ENCODE measurements around the gene BEX1.
"Not testable (repeated sequence)": the region's sequence is repeated elsewhere in the genome, so short reads cannot be mapped to it uniquely, and the experiment has no call there.

The BEX1 gene

GRCh38 chrX:103063918-103064434, at the start of gene BEX1:
Gene BEX1, minus strand, starts transcription at chrX:103064171. Its CDS starts 897 bp downstream, at chrX:103063274.
- H3K27ac ChIP-seq = no peak within 1 kb of the TSS
- DNase-seq (ENCODE audit: low read depth, low spot score) = no peak

- not testable (repeated sequence) for DNase-seq (ENCODE audit: low read depth, low spot score); H3K27ac ChIP-seq
Observed at GRCh38 chrX:103109497-103109896, 45.5 kb upstream of the BEX1 start.

DNA sequence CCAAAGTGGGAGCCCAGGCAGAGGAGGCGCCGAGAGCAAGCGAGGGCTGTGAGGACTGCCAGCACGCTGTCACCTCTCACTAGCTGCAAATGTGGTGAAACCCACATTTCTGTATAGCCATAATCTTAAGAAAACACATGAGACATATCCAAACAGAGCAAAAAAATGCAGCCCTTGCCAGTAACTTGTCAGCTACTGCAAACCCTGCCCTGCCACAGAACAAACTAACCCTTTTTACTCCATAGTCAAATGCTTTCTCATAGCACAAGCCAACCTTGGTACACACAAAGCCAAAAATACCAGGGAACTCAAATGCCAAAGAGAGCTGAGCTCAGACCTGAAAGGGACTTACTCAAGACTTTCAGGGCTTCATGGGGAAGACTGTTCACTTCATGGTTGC, 43.9 kb upstream of the BEX1 start:
- no peak for DNase-seq (ENCODE audit: low read depth, low spot score)
- H3K27ac ChIP-seq = no peak overlapping the region

DNA sequence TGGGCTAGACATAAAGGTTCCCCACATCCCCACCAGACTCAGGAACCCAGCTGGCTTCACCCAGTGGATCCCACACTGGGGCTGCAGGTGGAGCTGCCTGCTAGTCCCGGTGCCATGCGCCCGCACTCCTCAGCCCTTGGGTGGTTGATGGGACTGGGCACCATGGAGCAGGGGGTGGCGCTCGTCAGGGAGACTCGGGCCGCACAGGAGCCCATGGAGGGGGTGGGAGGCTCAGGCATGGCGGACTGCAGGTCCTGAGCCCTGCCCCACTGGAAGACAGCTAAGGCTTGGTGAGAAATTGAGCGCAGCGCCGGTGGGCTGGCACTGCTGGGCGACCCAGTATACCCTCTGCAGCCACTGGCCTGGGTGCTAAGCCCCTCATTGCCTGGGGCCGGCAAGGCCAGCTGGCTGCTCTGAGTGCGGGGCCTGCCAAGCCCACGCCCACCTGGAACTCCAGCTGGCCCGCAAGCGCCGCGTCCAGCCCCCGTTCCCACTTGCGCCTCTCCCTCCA, 43.3 kb upstream of the BEX1 start:
- not testable (repeated sequence) for H3K27ac ChIP-seq; DNase-seq (ENCODE audit: low read depth, low spot score)

DNA sequence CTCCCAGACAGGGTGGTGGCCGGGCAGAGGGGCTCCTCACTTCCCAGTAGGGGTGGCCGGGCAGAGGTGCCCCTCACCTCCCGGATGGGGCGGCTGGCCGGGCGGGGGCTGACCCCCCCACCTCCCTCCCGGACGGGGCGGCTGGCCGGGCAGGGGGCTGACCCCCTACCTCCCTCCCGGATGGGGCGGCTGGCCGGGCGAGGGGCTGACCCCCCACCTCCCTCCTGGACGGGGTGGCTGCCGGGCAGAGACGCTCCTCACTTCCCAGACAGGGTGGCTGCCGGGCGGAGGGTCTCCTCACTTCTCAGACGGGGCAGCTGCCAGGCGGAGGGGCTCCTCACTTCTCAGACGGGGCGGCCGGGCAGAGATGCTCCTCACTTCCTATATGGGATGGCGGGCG, 40.4 kb upstream of the BEX1 start:
- DNase-seq (ENCODE audit: low read depth, low spot score); H3K27ac ChIP-seq: not testable (repeated sequence)

DNA sequence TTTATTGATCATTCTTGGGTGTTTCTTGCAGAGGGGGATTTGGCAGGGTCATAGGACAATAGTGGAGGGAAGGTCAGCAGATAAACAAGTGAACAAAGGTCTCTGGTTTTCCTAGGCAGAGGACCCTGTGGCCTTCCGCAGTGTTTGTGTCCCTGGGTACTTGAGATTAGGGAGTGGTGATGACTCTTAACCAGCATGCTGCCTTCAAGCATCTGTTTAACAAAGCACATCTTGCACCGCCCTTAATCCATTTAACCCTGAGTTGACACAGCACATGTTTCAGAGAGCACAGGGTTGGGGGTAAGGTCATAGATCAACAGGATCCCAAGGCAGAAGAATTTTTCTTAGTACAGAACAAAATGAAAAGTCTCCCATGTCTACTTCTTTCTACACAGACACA, 39.9 kb upstream of the BEX1 start:
- not testable (repeated sequence) for H3K27ac ChIP-seq; DNase-seq (ENCODE audit: low read depth, low spot score)

- no peak for DNase-seq (ENCODE audit: low read depth, low spot score)
- H3K27ac ChIP-seq = no peak overlapping the region
Observed at GRCh38 chrX:103101299-103102042, 37.5 kb upstream of the BEX1 start.

DNA sequence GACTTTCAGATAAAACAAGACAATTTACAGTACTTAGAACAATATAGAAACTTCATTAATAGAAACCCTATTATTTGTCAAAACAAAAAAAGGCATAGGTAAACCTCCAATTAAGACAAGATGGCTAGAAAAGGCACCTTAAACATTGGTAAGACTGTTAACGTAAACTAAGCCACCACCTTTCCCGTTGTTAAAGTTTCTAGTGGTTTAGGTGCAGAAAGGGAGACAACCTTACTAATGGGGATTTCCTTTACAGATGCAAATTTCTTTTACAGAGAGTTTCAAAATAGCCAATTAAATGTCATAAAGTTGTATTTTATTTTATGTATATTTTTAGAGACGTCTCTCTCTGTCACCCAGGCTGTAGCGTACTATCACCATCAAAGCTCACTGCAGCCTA, 36.5 kb upstream of the BEX1 start:
- no peak for DNase-seq (ENCODE audit: low read depth, low spot score)
- H3K27ac ChIP-seq = no peak overlapping the region

- H3K27ac ChIP-seq = no peak overlapping the region
- no peak for DNase-seq (ENCODE audit: low read depth, low spot score)
Observed at GRCh38 chrX:103099691-103100090, 35.7 kb upstream of the BEX1 start.

DNA sequence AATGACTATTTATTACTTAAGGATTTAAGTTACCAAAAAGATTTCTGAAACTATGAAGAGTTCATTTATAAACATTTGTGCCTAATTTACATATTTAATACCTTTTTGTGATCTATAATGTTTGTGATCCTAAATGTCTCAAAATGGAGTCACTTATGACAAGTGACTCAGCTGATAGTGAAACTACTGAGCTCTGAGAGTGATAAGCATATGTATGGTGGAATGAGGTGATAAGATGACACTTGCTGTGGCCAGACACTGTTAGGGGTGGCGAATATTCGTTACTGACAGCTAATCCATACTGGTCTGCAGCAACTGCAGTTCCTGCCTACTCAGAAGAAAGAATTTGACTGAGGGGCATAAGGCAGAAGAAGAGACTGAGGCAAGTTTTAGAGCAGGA, 34.5 kb upstream of the BEX1 start:
- DNase-seq (ENCODE audit: low read depth, low spot score) = no peak
- H3K27ac ChIP-seq = no peak overlapping the region

DNA sequence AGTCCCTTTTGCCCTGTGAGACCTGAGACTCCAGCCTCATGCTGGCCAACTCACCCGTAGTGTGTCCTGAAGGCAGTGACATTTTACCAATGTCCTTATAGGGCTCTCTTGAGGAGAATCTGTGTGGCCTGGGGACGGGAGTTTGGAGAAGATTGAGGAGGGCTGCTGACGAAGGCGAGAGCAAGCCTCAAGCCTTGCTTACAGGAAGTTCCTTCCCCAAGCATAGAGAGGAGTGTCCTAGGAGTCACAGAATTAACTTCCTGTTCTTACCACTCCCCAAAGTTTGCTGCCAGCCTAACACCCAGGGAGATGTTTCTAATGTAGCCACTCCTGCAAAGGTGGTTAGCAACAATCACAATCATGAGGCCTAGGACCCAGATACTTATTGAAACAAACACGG, 29.0 kb upstream of the BEX1 start, which contains the start of gene NXF3:
Gene NXF3, minus strand, starts transcription at position 202 of the 400 bp plus-strand sequence. Its CDS starts 120 bp downstream, at position 82.
- DNase-seq (ENCODE audit: low read depth, low spot score) = no peak
- H3K27ac ChIP-seq = no peak within 1 kb of the TSS

- H3K27ac ChIP-seq = no peak overlapping the region
- DNase-seq (ENCODE audit: low read depth, low spot score) = no peak
Observed at GRCh38 chrX:103081051-103081450, 17.1 kb upstream of the BEX1 start.

- DNase-seq (ENCODE audit: low read depth, low spot score) = no peak
- no peak overlapping the region for H3K27ac ChIP-seq
Observed at GRCh38 chrX:103073467-103073866, 9.5 kb upstream of the BEX1 start.

DNA sequence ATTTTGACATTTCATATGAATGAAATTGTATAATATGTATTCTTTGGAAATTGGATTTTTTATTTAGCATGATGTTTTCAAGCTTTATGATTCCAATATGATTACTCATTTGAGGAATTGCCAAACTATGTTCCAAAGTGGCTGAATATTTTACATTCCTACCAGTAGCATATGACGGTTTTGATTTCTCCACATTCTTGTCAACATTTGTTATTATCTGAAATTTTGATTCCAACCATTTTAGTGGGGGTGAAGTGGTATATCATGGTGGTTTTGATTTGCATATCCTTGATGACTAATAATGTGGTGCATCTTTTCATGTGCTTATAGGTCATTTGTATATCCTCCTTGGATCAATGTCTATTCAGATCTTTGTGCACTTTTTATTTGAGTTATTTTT, 2.6 kb upstream of the BEX1 start:
- H3K27ac ChIP-seq = no peak overlapping the region
- DNase-seq (ENCODE audit: low read depth, low spot score) = no peak

DNA sequence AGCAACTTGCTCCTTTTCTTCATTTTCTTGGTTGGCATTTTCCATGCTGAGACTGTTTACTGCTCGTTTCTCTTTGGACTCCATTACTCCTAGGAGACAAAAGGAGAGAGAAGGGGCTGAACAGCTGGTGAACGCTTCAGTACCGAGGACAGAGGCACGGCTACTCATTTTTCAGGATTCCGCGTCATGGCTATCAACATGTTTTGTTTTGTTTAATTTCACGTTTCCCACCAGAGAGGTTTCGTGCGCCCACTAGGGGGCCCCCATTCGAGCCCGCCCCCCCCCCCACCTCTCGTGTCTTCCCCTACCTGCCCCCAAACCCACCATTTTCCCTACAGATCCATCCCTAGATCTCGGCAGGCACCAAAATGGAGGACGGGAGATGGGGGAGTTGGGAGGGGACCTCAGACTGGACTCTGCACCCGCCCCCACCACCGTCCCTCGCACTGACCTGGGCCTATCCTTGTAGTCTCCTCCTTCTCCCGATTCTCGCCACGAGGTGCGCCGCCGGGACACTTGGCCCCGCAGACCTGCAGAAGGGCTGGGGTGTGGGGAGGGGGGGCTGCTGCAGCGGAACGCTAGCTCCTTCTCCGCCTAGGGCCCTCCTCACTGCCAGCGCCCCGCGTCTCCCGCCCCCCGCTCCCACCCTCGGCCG, 653 bp downstream of the BEX1 start:
- DNase-seq (ENCODE audit: low read depth, low spot score) = no peak
- H3K27ac ChIP-seq = no peak overlapping the region

- no peak for DNase-seq (ENCODE audit: low read depth, low spot score)
- H3K27ac ChIP-seq = no peak overlapping the region
Observed at GRCh38 chrX:103061486-103061885, 2.5 kb downstream of the BEX1 start.

GRCh38 chrX:103056902-103057301, 7.1 kb downstream of the BEX1 start:
- no peak for DNase-seq (ENCODE audit: low read depth, low spot score)
- no peak overlapping the region for H3K27ac ChIP-seq

DNA sequence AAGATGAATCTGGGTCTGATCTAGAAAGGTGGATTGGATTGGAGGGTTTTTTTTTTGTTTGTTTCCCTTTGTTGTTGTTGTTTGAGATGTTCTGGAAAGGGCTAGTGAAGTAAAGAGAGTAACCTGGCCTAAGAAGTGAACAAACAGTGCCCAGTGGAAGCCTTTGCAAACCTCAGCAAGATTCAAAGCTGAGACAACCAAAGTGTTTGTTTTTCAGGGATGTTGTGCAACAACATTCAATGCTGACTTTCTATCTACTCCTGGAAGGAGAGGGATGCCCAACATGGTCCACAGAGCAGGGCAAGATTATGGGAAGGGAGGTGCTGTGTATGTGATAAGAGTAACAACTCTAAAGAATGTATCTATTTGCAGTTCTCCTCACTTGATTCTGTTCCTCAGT, 11.3 kb downstream of the BEX1 start:
- no peak overlapping the region for H3K27ac ChIP-seq
- no peak for DNase-seq (ENCODE audit: low read depth, low spot score)

- no peak overlapping the region for H3K27ac ChIP-seq
- no peak for DNase-seq (ENCODE audit: low read depth, low spot score)
Observed at GRCh38 chrX:103051260-103051789, 12.6 kb downstream of the BEX1 start.

DNA sequence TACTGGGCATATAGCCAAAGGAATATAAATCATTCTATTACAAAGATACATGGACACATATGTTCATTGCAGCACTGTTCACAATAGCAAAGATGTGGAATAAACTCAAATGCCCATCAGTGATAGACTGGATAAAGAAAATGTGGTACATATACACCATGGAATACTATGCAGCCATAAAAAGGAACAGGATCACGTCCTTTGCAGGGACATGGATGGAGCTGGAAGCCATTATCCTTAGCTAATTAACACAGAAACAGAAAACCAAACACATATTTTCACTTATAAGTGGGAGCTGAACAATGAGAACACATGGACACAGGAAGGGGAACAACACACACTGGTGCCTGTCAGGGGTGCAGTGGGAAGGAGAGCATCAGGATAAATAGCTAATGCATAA, 30.6 kb downstream of the BEX1 start:
- H3K27ac ChIP-seq; DNase-seq (ENCODE audit: low read depth, low spot score): not testable (repeated sequence)

- DNase-seq (ENCODE audit: low read depth, low spot score) = no peak
Observed at GRCh38 chrX:103017542-103017941, 46.4 kb downstream of the BEX1 start.

More at GRCh38 chrX:103017542-103017941, 46.4 kb downstream of the BEX1 start:
- H3K27ac ChIP-seq = no peak overlapping the region
